Activated CD4-positive, alpha-beta T cell treated with anti-CD3 and anti-CD28 coated beads, Interleukin-2, amount 50 U/mL, for 48 hours (primary cell): ENCODE measurements around the gene CEP250.

Experiments
- DNase-seq, 2 experiments: peaks; one replicate each; pipeline ENCODE4 v3.0.0-alpha.2; 2020

CEP250 gene

DNA sequence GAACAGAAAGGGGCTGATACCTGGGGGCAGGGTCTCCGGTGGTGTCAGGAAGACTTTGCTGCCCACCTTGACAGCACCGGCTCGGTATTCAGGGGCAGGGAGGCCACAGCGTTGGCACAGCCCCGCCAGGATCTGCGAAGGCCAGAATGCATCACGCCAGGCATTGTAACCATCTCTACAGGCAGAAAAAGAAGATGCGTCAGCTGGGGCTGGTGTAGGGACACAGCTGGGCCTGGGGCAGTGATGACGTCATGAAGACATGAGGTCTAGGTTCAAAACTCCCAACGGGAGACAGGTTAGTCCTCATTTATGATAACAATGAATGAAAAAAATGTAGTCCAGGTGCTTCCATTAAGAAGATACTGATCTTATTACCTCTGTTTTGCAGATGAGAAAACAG lies 108.4 kb downstream of the CEP250 start:
- no peak for DNase-seq

DNA sequence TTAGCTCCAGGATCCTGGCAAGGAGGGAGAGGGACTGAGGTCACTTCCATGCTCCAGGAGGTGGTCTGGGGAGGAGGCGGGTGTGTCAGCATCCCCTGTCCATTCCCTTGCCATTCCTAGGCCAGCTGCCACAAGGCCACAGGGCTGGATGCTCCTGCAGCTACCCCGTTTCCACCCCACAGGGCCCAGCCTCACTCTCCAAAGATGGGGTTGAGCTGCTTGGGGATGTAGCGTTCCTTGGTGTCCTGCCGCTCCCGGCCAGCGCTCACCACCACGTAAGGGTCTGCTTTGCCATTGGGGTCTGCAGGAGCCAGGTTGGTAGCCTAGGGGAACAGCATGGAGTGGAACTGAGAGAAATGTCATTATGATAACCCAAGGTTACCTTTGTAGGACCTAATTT lies 109.5 kb downstream of the CEP250 start:
- DNase-seq, result no peak

DNA sequence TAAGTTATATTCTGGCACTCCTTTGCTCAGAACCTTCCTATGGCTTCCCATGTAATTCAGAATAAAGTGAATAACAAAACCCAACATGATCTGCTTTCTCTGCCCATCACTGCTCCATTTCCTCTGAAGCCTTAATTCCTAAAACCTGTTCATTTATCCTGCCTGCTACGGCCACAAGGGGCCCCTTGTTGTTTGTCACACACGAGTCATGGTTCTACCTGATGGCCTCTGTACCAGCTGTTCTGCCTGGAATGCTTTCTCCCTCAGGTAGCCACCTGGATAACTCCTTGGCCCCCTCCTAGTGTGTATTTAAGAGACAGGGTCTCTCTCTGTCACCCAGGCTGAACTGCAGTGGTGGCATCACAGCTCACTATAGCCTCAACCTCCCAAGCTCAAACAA lies 113.2 kb downstream of the CEP250 start:
- peak in 1 of 2 experiments; percentile 8 for DNase-seq
